Activated CD8-positive, alpha-beta memory T cell treated with anti-CD3 and anti-CD28 coated beads, Interleukin-2, amount 50 U/mL, for 48 hours (primary cell): ENCODE measurements around the gene AFAP1.

ENCODE experiments used
- DNase-seq: peaks from one replicate; pipeline ENCODE4 v3.0.0-alpha.2; 2020

AFAP1 gene

DNA sequence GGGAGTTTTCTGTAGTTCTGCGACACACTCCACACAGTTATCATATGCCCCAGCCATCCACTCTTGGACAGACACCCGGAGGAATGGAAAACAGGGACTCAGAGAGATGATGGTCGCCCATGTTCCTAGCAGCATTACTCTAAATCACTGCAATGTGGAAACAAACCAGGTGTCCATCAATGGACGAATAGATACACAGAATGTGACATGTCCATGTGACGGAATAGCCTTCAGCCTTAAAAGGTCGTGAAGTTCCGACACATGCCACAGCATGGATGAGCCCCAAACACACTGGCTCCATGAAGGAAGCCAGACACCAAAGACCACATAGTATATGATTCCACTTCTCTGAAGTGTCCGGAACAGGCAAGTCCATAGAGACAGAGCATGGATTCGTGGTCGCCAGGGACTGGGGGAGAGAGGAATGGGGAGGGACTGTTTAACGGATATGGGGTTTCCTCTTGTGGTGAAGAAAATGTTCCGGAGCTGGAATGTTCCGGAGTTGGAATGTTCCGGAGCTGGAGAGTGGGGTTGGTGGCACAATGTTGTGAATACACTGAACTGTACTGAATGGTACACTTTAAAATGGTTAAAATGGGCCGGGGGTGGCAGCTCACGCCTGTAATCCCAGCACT, 28.7 kb upstream of the AFAP1 start:
- no peak for DNase-seq

DNA sequence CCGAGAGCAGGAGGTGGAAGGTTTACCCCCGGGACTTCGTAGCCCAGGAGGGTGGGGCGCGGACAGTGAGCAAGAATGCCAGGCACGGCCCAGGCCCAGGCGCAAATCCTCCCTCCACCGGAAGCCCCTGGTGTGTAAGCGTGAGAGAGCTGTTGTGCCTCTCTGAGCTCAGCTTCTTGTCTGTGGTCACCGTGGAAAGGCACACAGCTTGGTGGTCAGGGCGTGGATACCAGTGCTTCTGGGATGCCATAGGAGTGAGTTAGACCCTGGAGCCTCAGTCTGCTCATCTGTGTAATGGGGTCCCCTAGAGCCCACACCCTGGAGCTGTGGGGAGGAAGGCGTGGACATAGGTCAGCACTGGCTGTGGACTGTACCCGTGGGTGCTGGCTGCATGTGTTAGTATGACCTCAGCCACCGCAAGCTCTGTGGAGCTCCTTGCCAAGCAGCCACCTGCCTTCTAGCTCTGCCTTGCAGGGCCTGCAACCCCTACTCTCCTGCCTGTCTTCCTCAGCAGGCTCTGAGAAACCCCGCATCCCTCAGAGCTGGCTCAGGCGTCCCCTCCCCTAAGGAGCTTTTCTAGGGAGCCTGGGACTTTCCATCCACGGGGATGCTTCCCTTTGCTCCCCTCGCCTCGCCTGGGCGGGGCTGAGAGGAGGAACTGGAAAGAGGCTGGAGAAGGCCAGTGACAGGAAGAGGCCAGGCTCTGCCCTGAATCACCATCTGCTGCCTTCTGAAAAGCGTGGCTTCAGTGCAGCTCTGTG, 28.0 kb upstream of the AFAP1 start:
- DNase-seq, result no peak

DNA sequence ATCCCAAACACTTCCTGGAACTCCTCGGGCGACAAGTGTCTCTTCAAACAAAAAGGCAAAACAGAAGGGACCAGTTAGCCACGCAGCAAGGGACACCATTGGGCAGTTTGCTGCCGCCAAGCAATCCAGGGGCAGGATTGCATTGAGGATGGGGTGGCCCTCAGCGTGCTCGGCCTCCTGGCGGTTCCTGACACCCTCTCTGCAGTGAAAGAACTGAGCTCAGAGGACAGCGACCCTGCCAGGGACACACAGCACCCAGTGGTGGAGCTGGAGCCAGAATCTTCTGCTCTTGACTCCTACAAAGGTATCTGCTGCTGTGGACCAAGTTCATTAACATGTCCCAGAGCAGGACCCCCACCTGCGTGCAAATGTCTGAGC, 27.4 kb upstream of the AFAP1 start:
- no peak for DNase-seq

DNA sequence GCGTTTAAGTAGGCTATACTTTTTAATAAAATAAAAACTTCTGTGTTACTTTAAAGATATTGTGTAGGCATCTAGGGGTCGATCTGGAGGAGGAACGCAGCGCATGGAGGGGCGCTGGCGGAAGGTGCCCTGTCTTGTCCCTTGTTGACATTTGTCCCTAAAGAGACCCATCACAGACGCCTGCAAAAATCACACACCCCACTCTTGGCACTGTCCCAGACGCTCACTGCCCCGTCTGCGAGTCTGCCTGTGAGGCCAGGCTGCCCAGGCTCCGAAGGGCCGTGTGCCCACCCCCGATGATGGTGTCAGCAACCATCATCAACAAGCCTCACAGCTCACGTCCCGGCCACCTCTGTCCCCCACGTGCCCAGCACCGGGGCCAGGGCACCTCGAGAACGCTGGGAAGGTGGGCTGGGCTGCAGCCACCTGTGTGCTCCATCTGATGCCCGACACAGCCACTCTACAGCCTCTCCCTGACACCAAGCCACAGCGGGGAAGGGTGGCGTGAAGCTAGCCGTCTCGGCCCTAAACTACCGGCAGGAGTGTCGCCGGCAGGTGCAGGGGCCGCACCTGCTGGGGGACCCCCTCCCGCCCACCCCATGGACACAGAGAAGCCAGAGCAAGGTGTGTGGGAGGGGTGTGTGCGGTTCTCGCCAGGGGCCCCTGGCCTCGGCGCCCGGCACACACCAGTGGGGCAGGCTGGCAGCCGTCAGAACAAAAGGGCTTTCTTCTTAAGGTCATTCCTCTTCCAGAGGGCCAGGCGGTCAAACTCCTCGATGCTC, 26.8 kb upstream of the AFAP1 start:
- no peak for DNase-seq

DNA sequence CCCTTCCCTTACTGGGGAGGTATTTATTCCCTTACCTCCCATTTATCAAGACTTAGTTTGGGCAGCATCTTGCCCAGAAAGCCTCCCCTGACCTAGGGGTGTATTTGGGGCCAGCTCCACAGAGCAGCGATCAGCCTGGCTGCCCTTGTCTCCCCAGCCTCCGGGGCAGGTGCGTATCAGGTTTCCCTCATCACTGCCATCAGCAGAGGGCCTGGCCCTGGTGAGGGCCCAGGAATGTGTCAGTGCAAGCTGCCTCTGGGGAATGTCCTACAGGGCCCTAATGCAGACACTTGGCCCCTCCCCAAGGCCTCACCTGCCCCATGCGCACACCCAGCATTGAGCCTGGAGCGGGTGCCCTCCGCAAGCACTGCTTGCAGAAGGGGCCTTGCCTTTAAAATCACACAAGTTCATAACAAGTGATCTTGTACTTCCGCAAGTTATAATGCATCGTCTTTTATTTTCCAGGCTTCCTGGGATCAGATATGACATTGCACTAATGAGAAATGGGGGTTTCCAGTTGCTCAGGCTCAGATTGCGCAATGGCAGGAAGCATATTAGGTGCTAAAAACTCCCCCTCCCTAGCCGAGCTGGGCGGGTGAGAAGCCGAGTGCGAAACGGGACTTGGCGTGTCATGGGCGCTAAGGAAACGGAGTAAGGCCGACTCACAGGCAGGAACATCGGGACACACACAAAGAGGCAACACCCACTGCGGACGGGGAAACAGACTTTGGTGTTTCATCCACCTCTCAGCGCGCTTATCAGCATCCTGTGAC, 25.4 kb upstream of the AFAP1 start:
- no peak for DNase-seq

DNA sequence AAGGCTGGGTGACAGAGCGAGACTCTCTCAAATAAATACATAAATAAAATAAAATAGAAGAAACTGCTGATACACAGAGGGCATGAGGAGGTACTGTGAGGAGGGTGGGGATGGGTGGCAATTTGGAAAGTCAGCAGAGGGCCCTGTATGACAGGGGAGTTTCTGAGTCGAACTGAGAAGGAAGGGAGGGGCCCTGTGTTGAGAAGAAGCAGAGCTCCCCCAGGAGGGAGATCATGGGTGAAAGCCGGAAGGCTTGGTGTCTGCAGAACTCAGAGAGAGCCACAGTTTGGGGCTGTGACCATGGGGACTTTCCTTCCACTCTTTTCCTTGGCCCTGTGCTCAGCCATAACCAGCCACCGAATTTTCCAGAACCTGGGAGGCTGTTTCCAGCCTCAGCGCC, 24.8 kb upstream of the AFAP1 start:
- DNase-seq, result no peak

DNA sequence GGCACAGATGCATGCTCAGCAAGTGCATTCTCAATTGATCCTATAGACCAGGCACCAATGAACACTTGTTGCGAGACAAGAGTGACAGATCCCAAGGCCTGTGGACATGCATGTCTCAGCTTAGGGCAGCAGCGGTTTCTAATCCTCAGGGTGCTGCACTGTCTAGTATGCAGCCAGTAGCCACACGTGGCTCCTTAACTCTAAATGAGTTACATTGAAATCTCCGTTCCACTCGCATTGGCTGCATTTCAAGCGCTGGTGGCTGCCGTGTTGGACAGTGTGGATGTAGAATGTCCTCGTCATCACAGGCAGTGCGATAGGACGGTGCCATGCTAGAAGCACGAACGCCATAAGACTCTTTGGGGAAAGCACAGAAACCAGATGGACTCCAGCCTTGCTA, 24.0 kb upstream of the AFAP1 start:
- no peak for DNase-seq

DNA sequence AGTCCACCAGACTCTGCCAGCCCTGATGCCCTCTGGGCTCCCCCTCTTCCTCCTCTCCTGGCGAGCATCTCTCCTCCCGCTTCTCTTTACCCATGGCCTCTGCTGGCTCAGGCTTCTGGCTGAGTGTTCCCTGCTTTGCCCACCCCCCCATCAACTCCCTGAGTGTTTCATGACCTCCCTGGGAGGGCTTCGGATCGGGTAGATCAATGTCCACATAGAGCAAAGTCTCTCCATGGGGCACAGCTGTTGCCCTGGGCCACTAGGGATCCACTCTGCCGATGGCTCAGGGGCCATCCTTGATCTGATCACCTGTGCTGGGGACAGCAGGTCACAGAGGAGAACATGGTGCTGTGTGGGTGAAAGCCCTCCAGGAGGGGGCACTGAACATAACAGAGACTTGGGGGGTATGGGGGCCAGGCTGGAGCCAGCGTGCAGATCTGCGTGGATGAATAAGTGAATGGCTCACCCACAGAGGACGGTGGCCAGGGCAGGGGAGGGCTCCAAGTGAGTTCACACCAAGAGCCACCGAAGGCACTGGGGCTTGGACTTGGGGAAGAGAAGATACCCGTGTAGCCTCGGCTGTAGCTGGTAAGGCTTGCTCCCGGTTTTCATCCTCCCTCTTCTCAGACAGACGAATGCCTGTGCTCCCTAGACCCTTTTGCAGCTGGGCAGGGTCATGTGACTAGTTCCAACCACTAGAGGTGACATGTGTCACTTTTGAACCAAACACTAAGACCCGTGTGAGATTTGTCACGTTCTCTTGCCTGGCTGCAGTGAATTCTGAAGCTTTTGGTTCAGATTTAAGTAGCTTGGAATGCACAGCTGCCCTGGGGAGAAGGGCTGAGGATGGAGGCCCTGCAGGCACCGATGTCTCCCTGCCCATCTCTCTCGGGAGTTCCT, 23.2 kb upstream of the AFAP1 start:
- DNase-seq, result no peak

DNA sequence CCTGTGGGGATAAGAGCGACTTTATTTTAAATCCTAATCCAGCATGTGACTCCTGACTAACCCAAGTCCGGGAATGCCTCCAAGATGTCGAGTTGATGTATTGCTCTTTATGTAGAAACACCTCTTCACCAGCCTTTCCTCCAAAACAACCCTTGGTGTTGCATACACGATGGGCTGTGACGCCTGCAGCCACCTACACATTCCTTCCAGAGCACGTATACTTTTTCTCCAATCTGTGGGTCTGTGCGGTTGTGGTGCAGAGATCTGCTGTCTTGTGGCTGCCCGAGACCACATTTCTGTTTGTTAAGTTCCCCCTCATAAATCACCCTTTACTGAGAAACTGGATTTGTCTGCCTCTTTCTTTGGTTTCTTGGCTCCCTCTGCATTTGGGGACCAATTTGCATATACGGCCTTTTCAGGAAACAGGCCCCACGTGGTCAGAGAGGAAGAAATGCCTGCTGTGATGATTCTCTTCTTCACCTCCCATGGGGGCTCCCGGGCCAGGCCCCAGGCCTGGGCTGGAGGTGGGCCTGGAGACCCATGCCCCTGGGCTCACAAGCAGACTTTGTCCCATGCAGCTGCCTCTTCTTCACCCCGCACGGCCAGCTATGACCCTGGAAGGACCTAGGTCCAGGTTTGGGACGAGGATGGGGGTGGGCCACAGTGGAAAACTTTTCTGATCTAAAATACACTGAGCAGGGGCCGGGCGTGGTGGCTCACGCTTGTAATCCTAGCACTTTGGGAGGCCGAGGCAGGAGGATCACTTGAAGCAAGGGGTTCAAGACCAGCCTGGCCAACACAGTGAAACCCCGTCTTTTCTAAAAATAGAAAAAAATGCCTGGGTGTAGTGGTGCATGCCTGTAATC, 21.4 kb upstream of the AFAP1 start:
- DNase-seq, result peak; percentile 87

DNA sequence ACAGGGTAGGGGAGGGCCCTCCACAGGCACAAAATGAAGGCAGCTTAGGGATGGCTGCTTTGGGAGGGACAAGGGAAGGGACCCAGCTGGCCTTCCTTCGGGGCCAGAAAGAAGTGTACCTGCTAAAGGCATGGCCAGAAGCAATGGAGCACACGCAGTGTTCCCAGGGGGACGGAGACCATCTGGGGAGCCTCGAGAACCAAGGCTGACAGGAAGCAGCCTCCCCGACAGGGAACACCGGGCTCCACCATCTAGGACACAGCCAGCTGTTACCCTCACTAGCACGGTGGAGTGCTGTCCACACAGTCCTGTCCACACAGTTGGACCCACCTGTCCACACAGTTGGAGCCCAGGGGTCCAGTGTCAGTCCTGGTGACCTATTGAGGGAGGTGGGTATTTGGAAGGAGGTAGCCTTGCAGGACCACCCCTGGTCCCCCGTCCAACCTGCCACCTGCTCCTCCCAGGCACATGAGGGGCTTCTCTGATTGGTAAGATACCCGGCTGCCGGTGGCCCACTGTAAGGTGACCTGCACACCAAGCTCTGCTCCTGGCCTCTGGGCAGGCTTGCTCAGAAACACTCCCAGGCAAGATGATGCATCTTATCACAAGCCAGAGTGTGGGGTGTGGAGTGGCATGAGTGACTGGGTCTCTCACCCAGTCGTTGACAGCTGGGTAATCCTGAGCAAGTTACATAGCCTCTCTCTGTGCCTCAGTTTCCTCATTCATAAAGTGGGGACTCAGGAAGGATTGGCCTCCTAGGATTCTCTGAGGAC, 20.5 kb upstream of the AFAP1 start:
- DNase-seq, result peak; percentile 73

DNA sequence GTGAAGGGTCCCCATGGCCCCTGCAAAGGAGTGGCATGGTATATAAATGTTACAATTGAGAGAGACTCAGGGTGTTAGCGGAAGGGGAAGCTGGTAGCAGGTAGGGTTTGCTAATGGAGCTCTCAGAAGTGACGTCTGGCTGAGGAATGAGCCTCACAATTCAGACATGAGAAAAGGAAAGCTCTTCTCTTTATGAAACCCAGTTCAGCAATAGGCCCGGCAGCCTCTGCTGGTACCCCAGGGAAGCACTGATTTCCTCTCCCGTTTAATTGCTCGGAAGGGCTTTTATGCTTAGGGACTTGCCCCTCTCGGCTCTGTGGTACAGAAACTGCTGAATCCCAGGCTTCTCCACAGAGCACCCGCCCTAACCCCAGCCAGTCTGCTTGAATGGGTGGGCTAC, 19.4 kb upstream of the AFAP1 start:
- no peak for DNase-seq

DNA sequence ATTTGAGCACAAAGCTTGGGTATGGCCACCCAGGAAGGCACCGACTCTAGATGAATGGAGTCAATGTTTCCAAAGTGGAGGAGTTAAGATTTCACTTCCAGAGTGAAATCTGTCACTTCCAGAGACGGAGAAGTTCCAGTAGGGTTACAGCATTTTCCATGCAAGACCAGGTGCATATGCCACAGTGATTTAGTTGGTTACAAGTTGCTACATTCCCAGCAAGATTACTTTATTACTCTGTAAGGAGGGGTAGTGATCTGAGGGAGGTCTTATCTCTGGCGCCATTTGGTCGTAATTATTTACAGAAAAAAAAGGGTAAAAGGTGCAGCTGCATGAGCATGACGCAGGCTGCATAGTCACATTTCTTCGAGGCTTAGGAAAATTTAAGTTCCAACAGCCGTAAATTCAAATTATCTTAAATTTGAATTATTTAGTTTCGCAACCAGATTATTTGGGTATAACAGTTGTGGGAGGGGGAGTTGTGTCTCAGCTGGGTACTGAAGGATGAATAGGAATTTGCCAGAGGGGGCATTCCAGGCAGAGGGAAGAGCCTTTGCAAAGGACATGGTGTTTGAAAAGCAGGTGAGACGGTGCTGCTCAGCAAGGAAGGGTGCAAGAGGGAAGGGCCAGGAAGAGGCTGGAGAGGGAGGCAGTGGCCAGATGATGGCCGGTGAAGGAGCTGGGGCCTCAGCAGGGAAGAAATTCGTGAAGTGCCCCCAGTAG, 17.4 kb upstream of the AFAP1 start:
- DNase-seq, result no peak

DNA sequence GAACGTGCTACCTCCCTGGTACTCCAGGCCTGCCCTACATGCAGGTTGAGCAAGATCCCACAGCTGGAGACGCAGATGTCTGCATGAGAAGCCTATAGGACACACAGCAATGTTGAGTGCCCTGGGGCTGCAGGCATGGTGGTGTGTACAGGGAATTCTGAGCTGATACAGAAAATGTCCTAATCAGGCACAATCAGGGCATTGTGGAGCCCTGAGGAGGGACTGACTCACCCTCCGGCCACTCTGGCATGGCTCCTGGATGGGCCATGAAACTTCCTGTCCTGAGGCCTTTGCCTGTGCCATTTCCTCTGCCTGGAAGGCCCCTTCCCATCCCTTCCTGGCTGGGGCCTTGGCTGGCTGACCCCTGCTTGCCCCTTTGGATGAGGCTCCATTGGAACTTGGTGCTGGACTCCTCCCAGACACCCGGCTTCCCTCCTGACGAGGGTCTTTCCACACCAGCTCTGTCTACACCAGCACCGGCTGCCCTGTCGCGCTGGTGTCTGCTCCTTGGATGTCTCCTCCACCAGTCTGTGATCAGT, 16.7 kb upstream of the AFAP1 start:
- no peak for DNase-seq

DNA sequence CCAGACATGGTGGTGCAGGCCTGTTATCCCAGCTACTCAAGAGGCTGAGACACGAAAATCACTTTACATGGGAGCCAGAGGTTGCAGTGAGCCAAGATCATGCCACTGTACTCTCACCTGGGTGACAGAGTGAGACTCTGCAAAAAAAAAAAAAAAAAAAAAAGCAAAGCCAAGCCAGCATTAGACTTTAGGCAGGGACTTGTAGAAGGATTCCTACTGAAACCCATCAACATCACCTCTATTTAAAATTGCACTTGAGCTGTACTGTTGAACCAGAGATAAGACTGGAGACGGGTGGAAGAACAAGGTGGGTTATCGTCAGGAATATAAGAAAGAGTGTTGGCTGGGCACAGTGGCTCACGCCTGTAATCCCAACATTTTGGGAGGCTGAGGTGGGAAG, 15.7 kb upstream of the AFAP1 start:
- DNase-seq, result no peak

DNA sequence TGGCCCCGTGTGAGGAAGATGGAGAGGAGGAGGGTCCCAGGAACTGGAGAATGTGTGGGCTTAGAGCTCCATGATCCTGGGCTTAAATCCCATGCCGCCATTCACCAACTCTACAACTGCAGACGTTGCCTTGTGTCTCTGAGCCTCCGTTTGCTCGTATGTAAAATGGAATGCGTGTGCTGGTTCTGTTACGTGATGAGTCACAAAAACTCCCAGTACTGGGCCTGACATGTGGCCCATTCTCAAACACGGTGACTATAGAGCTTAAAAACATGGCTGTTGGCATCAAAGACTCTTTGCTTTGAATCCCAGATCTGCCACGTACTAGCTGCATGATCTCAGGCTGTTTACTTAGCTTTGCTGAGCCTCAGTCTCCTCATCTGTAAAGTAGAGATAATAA, 13.0 kb upstream of the AFAP1 start:
- no peak for DNase-seq

DNA sequence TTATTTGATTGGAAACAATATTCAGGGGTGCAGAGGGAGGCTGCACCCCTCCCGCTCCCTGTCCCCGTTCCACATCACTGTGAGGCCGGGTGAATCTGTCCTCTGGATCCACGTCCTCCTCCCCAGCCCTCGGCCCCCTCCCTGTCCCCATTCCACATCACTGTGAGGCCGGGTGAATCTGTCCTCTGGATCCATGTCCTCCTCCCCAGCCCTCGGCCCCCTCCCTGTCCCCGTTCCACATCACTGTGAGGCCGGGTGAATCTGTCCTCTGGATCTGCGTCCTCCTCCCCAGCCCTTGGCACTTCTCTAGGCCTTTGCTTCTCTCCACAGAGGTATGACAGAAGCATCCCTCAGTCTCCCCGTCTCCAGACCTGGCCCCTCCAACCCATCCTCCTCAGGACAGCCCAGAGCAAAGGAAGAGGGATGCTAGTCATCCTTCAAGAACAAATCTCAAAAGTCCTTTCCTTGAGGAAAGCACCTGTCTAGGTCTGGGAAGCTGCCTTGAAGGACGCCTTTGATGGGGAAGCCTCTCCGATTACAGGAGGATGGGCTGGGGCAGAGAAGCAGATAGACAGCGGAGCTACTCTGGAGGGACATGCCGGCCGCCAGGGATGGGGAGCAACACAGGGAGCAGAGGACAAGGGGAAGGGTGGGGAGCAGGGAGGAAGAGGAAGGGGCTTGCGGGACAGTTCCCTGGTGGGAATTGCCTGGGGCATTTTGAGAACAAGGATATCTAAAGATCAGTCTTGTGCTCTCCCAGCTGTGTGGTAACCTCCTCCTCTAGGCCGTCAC, 10.8 kb upstream of the AFAP1 start:
- no peak for DNase-seq

DNA sequence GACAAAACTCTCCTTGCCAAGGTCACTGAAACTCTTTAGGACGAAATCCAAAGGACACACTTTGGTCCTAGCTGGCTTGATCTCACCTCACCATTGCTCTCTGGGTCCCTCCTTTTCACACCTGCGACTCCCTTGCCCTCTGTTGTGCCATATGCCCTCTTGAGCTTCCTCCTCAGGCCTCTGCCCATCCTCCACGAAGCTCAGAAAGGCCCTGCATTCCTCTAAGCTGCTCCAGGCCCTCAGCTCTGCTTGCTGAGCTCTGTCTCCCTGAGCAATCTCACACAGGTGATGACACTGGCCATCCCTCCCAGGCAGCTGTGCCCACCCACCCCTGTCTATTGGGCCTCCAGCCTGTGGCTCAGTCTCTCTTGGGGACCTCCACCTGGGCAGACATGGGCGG, 10.1 kb upstream of the AFAP1 start:
- no peak for DNase-seq

DNA sequence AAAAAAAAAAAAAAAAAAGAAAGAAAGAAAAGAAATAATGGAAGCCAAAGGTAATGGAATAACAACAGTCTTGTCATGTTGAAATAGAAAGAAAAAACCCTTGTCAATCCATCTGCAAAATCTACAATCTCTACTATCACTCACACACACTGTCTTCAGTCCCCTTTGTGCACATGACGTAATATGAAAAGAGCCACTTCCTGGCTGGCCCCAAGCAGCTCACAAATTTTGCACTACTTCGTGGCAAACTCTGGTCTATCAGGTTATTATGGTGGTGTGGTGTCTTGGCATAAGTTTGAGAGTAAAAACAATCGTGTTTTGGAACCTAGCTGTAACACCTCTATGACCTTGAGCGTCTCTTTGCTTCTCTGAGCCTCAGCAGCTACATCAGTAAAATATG, 8.3 kb upstream of the AFAP1 start:
- no peak for DNase-seq
